ENCODE results near the gene TNS1. TPM values are rescaled to one million over a fixed set of nuclear protein-coding genes. Genes with fewer than 3 reads are reported as not detected.
A peak's percentile ranks its signal among the peaks of the same experiment; 100 is the strongest.

TNS1 gene
- total RNA-seq, 3 donors from 2014 or later, result 0.50 to 1.2 (median 0.54) TPM

DNA sequence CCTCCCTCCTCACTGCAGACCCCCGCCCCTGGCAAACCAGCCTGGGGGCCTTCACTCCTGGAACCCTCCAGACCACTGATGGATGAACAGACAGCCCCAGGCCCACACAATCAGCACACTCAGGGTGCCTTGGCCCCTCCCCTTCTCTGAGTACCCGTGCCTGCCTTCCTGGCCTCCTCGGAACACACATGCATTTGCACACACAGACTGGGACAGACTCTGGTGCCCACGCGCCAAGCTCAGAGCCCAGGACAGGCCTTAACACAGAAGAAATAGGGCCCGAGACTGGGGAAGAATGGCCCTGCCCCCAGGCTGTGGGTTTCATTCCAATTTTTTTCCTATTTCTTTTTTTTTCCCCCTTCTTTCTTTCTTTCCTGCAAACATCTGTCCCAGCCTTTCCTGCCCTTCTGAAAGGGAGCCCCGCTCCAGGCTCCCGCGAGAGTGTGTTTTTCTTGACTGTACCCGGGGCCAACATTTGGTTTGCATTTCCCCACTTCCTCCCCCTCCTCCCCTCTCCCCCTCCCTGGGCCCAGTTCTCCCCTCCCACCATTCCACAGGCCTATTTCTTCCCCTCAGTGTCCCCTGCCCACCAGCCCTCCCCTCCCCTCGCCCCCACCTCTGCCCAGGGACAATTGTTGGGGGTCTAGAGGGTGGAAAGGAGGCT is 618 bp upstream of the TNS1 start:
- H3K36me3 Mint-ChIP-seq (ENCODE audit: insufficient read depth), result no peaks in the 10 kb centered on the region
- ATAC-seq (no peak), DNase-seq (no peak)
- no peaks in the 10 kb centered on the region for H3K9me3 Mint-ChIP-seq
- no peaks in the 10 kb centered on the region for H3K4me1 Mint-ChIP-seq (ENCODE audit: low read depth)
- peaks cover 25% of the 10 kb centered on the region for H3K27me3 Mint-ChIP-seq (ENCODE audit: low read depth)
- no peak overlapping the region for H3K4me3 Mint-ChIP-seq

DNA sequence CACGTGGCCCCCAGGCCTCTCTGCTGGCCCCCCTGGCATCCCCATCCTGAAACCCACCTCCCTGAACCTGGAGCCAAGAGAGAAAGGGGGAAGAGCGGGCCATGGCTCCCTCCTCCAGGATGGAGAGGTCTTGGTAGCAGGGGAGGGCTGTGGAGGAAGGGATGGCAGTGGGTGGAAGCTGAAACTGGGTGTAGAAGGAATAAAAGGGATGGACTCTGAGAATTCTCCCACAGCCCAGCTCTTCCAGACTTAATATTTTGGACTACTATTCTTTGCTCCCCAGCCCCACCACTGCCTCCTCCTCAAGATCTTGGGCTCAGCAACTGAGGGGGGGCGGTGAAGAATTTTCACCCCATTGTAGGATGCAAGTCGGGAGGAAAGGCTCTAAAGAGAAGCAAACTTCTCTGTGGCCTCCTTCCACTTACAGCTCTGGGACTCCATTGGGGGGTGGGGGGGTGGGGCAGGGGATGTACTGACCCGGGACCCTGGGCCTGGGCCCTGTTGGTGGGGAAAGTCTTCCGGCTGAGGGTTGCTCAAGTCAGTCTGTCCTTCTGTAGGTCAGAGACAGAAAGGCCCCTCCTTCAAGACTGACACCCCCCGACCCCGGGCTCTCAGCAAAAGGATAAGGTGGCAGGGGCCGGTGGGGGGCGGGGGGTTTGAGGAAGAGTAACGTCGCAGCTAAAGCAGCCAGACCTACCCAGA is 501 bp downstream of the TNS1 start:
- no peaks in the 10 kb centered on the region for H3K36me3 Mint-ChIP-seq (ENCODE audit: insufficient read depth)
- no peaks in the 10 kb centered on the region for H3K9me3 Mint-ChIP-seq
- DNase-seq, result no peak
- ATAC-seq, result no peak
- H3K4me3 Mint-ChIP-seq, result no peak overlapping the region
- H3K4me1 Mint-ChIP-seq (ENCODE audit: low read depth), result no peaks in the 10 kb centered on the region
- H3K27me3 Mint-ChIP-seq (ENCODE audit: low read depth), result peaks cover 28% of the 10 kb centered on the region

DNA sequence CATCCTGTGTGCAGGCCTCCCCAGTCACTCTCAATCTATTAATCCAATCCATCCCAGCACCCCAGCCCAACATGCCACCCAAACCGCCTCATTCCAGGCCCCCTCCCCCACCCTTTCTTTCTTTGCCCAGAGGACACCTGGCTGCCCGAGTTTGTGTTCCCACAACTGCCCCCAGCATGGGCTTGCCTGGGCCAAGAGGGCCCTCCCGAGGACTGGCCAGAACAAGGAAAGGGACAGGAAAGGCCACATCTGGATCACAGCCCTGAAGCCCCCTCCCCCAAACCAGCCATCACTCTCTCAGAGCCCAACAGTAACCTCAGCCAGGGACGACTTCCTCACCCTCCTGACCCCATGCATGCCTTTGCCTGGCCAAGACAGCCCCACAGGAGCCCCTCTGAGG is 1.2 kb downstream of the TNS1 start:
- DNase-seq (no peak), ATAC-seq (no peak)
- Mint-ChIP-seq H3K36me3 (ENCODE audit: insufficient read depth) (no peaks in the 10 kb centered on the region), H3K4me3 (no peak overlapping the region), H3K9me3 (no peaks in the 10 kb centered on the region), H3K27me3 (ENCODE audit: low read depth) (peaks cover 25% of the 10 kb centered on the region), H3K4me1 (ENCODE audit: low read depth) (no peaks in the 10 kb centered on the region)

- DNase-seq (no peak), ATAC-seq (no peak)
- H3K9me3 Mint-ChIP-seq, result no peaks in the 10 kb centered on the region
- no peaks in the 10 kb centered on the region for H3K36me3 Mint-ChIP-seq (ENCODE audit: insufficient read depth)
- H3K4me1 Mint-ChIP-seq (ENCODE audit: low read depth), result no peaks in the 10 kb centered on the region
- H3K4me3 Mint-ChIP-seq, result no peak overlapping the region
- H3K27me3 Mint-ChIP-seq (ENCODE audit: low read depth), result peaks cover 21% of the 10 kb centered on the region
Measured at GRCh38 chr2:218000136-218000535, 2.7 kb downstream of the TNS1 start.

GRCh38 chr2:217999595-217999959 is 3.2 kb downstream of the TNS1 start:
- Mint-ChIP-seq H3K27me3 (ENCODE audit: low read depth) (peaks cover 21% of the 10 kb centered on the region), H3K4me1 (ENCODE audit: low read depth) (no peaks in the 10 kb centered on the region), H3K9me3 (no peaks in the 10 kb centered on the region), H3K36me3 (ENCODE audit: insufficient read depth) (no peaks in the 10 kb centered on the region), H3K4me3 (no peak overlapping the region)
- DNase-seq, result no peak
- ATAC-seq, result no peak

GRCh38 chr2:217998926-217999594 is 3.7 kb downstream of the TNS1 start:
- DNase-seq (no peak), ATAC-seq (no peak)
- Mint-ChIP-seq H3K9me3 (no peaks in the 10 kb centered on the region), H3K36me3 (ENCODE audit: insufficient read depth) (no peaks in the 10 kb centered on the region), H3K27me3 (ENCODE audit: low read depth) (peaks cover 16% of the 10 kb centered on the region), H3K4me1 (ENCODE audit: low read depth) (no peaks in the 10 kb centered on the region), H3K4me3 (no peak overlapping the region)

- ATAC-seq (no peak), DNase-seq (no peak)
- H3K4me3 Mint-ChIP-seq, result no peak overlapping the region
Measured at GRCh38 chr2:217997510-217997909, 5.3 kb downstream of the TNS1 start.

GRCh38 chr2:217996361-217996760 is 6.4 kb downstream of the TNS1 start:
- ATAC-seq (no peak), DNase-seq (no peak)
- no peaks in the 10 kb centered on the region for H3K4me1 Mint-ChIP-seq (ENCODE audit: low read depth)
- H3K27me3 Mint-ChIP-seq (ENCODE audit: low read depth), result peaks cover 24% of the 10 kb centered on the region
- no peaks in the 10 kb centered on the region for H3K9me3 Mint-ChIP-seq
- no peak overlapping the region for H3K4me3 Mint-ChIP-seq
- H3K36me3 Mint-ChIP-seq (ENCODE audit: insufficient read depth), result no peaks in the 10 kb centered on the region

More at GRCh38 chr2:217997510-217997909, 5.3 kb downstream of the TNS1 start:
- Mint-ChIP-seq H3K36me3 (ENCODE audit: insufficient read depth) (no peaks in the 10 kb centered on the region), H3K4me1 (ENCODE audit: low read depth) (no peaks in the 10 kb centered on the region), H3K9me3 (no peaks in the 10 kb centered on the region), H3K27me3 (ENCODE audit: low read depth) (peaks cover 23% of the 10 kb centered on the region)

DNA sequence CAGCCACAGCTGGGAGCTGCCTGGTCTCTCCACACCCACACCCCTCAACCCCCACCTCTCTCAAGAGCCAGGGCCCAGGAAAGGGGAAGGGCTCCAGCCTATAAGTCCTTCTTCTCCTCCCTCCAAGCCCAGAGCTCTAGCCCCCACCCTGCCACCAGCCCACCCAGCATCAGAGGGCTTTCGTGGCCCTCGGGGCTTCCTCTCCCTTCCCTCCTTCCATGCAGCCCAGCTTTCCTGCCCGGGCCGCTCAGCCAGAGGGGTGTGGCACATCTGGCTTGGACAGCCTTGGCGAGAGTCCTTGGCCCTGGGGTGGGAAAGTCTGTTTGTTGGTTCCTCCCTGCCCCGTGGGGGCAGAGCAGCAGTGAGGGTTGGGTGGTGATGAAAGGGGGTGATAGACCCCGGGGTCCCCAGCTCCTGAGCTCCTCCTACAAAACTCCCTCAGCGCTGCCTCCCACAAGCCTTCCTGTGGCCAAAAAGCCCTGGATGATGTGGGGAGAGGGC is 7.0 kb downstream of the TNS1 start:
- ATAC-seq (no peak), DNase-seq (no peak)
- Mint-ChIP-seq H3K27me3 (ENCODE audit: low read depth) (peaks cover 21% of the 10 kb centered on the region), H3K36me3 (ENCODE audit: insufficient read depth) (no peaks in the 10 kb centered on the region), H3K4me3 (no peak overlapping the region), H3K4me1 (ENCODE audit: low read depth) (no peaks in the 10 kb centered on the region), H3K9me3 (no peaks in the 10 kb centered on the region)

- H3K9me3 Mint-ChIP-seq, result no peaks in the 10 kb centered on the region
- no peaks in the 10 kb centered on the region for H3K36me3 Mint-ChIP-seq (ENCODE audit: insufficient read depth)
- no peak overlapping the region for H3K4me3 Mint-ChIP-seq
- peaks cover 18% of the 10 kb centered on the region for H3K27me3 Mint-ChIP-seq (ENCODE audit: low read depth)
- DNase-seq, result no peak
- no peak for ATAC-seq
- no peaks in the 10 kb centered on the region for H3K4me1 Mint-ChIP-seq (ENCODE audit: low read depth)
Measured at GRCh38 chr2:217994776-217995274, 8.0 kb downstream of the TNS1 start.

DNA sequence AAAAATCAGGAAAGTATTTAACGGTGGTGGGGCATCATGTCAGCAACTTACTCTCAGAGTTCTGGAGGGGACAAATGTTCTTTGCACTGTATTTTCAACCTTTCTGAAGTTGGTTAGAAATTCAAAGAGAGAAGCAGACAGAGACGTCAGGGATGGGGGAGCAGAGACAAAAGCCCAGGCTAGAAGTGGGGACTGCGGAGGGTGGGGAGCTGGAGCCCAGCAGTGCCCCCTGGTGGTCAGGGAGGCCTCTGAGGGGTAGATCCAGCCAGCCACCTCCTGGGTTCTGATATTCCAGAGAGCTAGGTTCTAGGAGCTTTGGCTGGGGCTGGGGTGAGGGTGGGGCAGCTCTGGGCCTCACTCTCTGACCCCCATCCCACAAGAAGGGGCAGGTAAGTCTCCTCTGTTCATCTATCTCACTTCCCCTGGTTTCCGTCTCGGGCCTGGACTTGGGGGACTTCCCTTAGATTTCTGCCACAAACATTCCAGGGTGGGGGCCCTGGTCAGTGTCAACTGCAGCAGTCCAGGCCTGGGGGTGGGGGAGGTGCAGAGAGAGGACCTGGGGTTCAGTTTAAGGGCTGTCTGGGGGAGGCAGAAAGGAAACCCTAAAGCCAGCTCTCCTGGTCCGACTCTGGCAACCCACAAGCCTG is 8.9 kb downstream of the TNS1 start:
- DNase-seq, result peak; percentile 31
- Mint-ChIP-seq H3K27me3 (ENCODE audit: low read depth) (peaks cover 18% of the 10 kb centered on the region), H3K36me3 (ENCODE audit: insufficient read depth) (no peaks in the 10 kb centered on the region), H3K4me3 (no peak overlapping the region), H3K9me3 (no peaks in the 10 kb centered on the region), H3K4me1 (ENCODE audit: low read depth) (no peaks in the 10 kb centered on the region)
- peak; percentile 67 to 71 for ATAC-seq

- Mint-ChIP-seq H3K27me3 (ENCODE audit: low read depth) (peaks cover 21% of the 10 kb centered on the region), H3K4me1 (ENCODE audit: low read depth) (no peaks in the 10 kb centered on the region), H3K36me3 (ENCODE audit: insufficient read depth) (no peaks in the 10 kb centered on the region), H3K4me3 (no peak overlapping the region), H3K9me3 (no peaks in the 10 kb centered on the region)
- DNase-seq (no peak), ATAC-seq (no peak)
Measured at GRCh38 chr2:217993138-217993537, 9.7 kb downstream of the TNS1 start.

GRCh38 chr2:217992061-217992460 is 10.7 kb downstream of the TNS1 start:
- no peaks in the 10 kb centered on the region for H3K4me1 Mint-ChIP-seq (ENCODE audit: low read depth)
- no peak overlapping the region for H3K4me3 Mint-ChIP-seq
- no peaks in the 10 kb centered on the region for H3K9me3 Mint-ChIP-seq
- ATAC-seq (no peak), DNase-seq (no peak)
- no peaks in the 10 kb centered on the region for H3K36me3 Mint-ChIP-seq (ENCODE audit: insufficient read depth)
- H3K27me3 Mint-ChIP-seq (ENCODE audit: low read depth), result peaks cover 21% of the 10 kb centered on the region

- H3K36me3 Mint-ChIP-seq (ENCODE audit: insufficient read depth), result no peaks in the 10 kb centered on the region
- no peaks in the 10 kb centered on the region for H3K4me1 Mint-ChIP-seq (ENCODE audit: low read depth)
- H3K9me3 Mint-ChIP-seq, result no peaks in the 10 kb centered on the region
- ATAC-seq (no peak), DNase-seq (no peak)
- no peak overlapping the region for H3K4me3 Mint-ChIP-seq
- peaks cover 21% of the 10 kb centered on the region for H3K27me3 Mint-ChIP-seq (ENCODE audit: low read depth)
Measured at GRCh38 chr2:217990791-217991465, 11.9 kb downstream of the TNS1 start.

Data from activated T-cell treated with anti-CD3 and anti-CD28 coated beads, Interleukin-2, amount 50 U/mL, for 4 hours (primary cell).